ENCODE data around the gene TSHZ2. TPM values are rescaled to one million over a fixed set of nuclear protein-coding genes. Genes with fewer than 3 reads are reported as not detected.

TSHZ2 gene
- total and polyA plus RNA-seq, 2 donors (not counting 1 experiment from before 2014, with no cell fraction given): 1.00 to 5.7 TPM

- WGBS (ENCODE audit: insufficient coverage): 56% methylated on average over 1 of the region's 2 CpGs
- ChIA-PET POLR2A (no interaction called here), CTCF (no interaction called here)
- no peak overlapping the region for H2AFZ ChIP-seq (ENCODE audit: insufficient read depth, low read depth, low read length, poor library complexity, severe bottlenecking)
- H3K27me3 Mint-ChIP-seq: peaks cover 8% of the 10 kb centered on the region
- intact Hi-C loops (cut with micrococcal nuclease): no loop called here
- H3K36me3 ChIP-seq (replicated peaks in 1 of 2; ENCODE audit: control extremely low read depth in 1 of 2, control insufficient read depth in 1 of 2, extremely low read depth in 1 of 2, insufficient read depth in 2 of 2, low read length in 1 of 2): no peaks in the 10 kb centered on the region
- no peak overlapping the region for H3K4me3 Mint-ChIP-seq
- H3K27ac ChIP-seq (ENCODE audit: low read length in 2 of 2): no peak overlapping the region
- H3K79me2 ChIP-seq (ENCODE audit: control insufficient read depth, insufficient read depth, low read length): no peaks in the 10 kb centered on the region
- no peaks in the 10 kb centered on the region for H4K20me1 ChIP-seq (ENCODE audit: control insufficient read depth, insufficient read depth, low read length, poor library complexity, severe bottlenecking)
- no peaks in the 10 kb centered on the region for H3K27me3 ChIP-seq (replicated peaks in 1 of 4; ENCODE audit: control extremely low read depth in 1 of 4, control insufficient read depth in 3 of 4, insufficient read depth in 4 of 4, low read length in 3 of 4)
- H3K9me3 Mint-ChIP-seq (ENCODE audit: insufficient read depth): no peaks in the 10 kb centered on the region
- no peak overlapping the region for H3K4me2 ChIP-seq (replicated peaks; ENCODE audit: low read depth, low read length, poor library complexity, severe bottlenecking)
- H3K9ac ChIP-seq (ENCODE audit: low read length): no peak overlapping the region
- no peaks in the 10 kb centered on the region for H3K4me1 Mint-ChIP-seq
- H3K4me1 ChIP-seq (ENCODE audit: control insufficient read depth in 2 of 2, insufficient read depth in 2 of 2, low read length in 2 of 2): no peaks in the 10 kb centered on the region
- no peak for DNase-seq
- no peak for ATAC-seq (ENCODE audit: low read depth)
- TF ChIP-seq EZH2 (IDR thresholded peaks at IDR 0.05; ENCODE audit: borderline replicate concordance, insufficient read depth, low read depth, low read length, poor library complexity, severe bottlenecking) (no peak), CTCF (IDR thresholded peaks at IDR 0.05) (no peak)
- peaks cover 0 to 4% (median 0%) of the 10 kb centered on the region in 3 donors for H3K9me3 ChIP-seq (ENCODE audit: control extremely low read depth in 1 of 3, control insufficient read depth in 2 of 3, insufficient read depth in 1 of 3, low read length in 2 of 3)
- H3K27ac Mint-ChIP-seq: no peak overlapping the region
- no peak overlapping the region for H3K4me3 ChIP-seq (ENCODE audit: control extremely low read depth in 1 of 5, extremely low read depth in 1 of 5, insufficient read depth in 1 of 5, low read depth in 2 of 5, low read length in 4 of 5)
These were observed 28.8 kb upstream of the TSHZ2 start for GRCh38 chr20:52943185-52943841.

- ChIA-PET POLR2A (no interaction called here), CTCF (no interaction called here)
- H3K9me3 ChIP-seq (ENCODE audit: control extremely low read depth in 1 of 3, control insufficient read depth in 2 of 3, insufficient read depth in 1 of 3, low read length in 2 of 3): peaks cover 0 to 4% (median 0%) of the 10 kb centered on the region in 3 donors
- H3K27ac Mint-ChIP-seq: no peak overlapping the region
- intact Hi-C loops (cut with micrococcal nuclease): no loop called here
- no peaks in the 10 kb centered on the region for H3K79me2 ChIP-seq (ENCODE audit: control insufficient read depth, insufficient read depth, low read length)
- no peak overlapping the region for H3K4me3 Mint-ChIP-seq
- H3K9me3 Mint-ChIP-seq (ENCODE audit: insufficient read depth): no peaks in the 10 kb centered on the region
- no CpG with 5 or more reads among the region's 1 CpG for WGBS (ENCODE audit: insufficient coverage)
- no peak overlapping the region for H3K4me3 ChIP-seq (ENCODE audit: control extremely low read depth in 1 of 5, extremely low read depth in 1 of 5, insufficient read depth in 1 of 5, low read depth in 2 of 5, low read length in 4 of 5)
- H3K27me3 Mint-ChIP-seq: peaks cover 11% of the 10 kb centered on the region
- no peak for TF ChIP-seq EZH2 (IDR thresholded peaks at IDR 0.05; ENCODE audit: borderline replicate concordance, insufficient read depth, low read depth, low read length, poor library complexity, severe bottlenecking)
- no peak for TF ChIP-seq CTCF (IDR thresholded peaks at IDR 0.05)
- H3K4me1 Mint-ChIP-seq: no peaks in the 10 kb centered on the region
- H3K9ac ChIP-seq (ENCODE audit: low read length): no peak overlapping the region
- no peaks in the 10 kb centered on the region for H3K36me3 ChIP-seq (replicated peaks in 1 of 2; ENCODE audit: control extremely low read depth in 1 of 2, control insufficient read depth in 1 of 2, extremely low read depth in 1 of 2, insufficient read depth in 2 of 2, low read length in 1 of 2)
- H3K27ac ChIP-seq (ENCODE audit: low read length in 2 of 2): no peak overlapping the region
- H3K4me1 ChIP-seq (ENCODE audit: control insufficient read depth in 2 of 2, insufficient read depth in 2 of 2, low read length in 2 of 2): no peaks in the 10 kb centered on the region
- no peak overlapping the region for H3K4me2 ChIP-seq (replicated peaks; ENCODE audit: low read depth, low read length, poor library complexity, severe bottlenecking)
- H2AFZ ChIP-seq (ENCODE audit: insufficient read depth, low read depth, low read length, poor library complexity, severe bottlenecking): no peak overlapping the region
- H4K20me1 ChIP-seq (ENCODE audit: control insufficient read depth, insufficient read depth, low read length, poor library complexity, severe bottlenecking): no peaks in the 10 kb centered on the region
- ATAC-seq (ENCODE audit: low read depth): no peak
- DNase-seq: no peak
- H3K27me3 ChIP-seq (replicated peaks in 1 of 4; ENCODE audit: control extremely low read depth in 1 of 4, control insufficient read depth in 3 of 4, insufficient read depth in 4 of 4, low read length in 3 of 4): no peaks in the 10 kb centered on the region
These were observed 26.9 kb upstream of the TSHZ2 start for GRCh38 chr20:52945268-52945667.
